ENCODE measurements around the gene GLS. TPM values are rescaled to one million over a fixed set of nuclear protein-coding genes. Genes with fewer than 3 reads are reported as not detected.

The GLS gene
- total RNA-seq, 2 donors from 2014 or later: 282 to 501 TPM

Other genes with a start within 250 kb of the GLS start
- gene NAB1, start 231.7 kb upstream of the GLS start, total RNA-seq: 10 to 100 TPM; 45.2 to 63.9 TPM
- gene STAT1, start 133.3 kb downstream of the GLS start, total RNA-seq: 100 to 1,000 TPM; 230 to 510 TPM